DOHH2 (cell line): ENCODE results near the gene FBXO27.

ENCODE experiments used
- EZH2phosphoT487 ChIP-seq: fragments of 200-600 bp; sonication (generic); IDR thresholded peaks from 2 replicates; pipeline ENCODE4 v1.6.1; 2017; ENCODE audit warnings: borderline replicate concordance, mild to moderate bottlenecking, antibody characterized with exemption, low read length, moderate library complexity, mixed read lengths
- TF ChIP-seq, protein P1 (sequence below): fragments of 200-600 bp; sonication (generic); IDR thresholded peaks from one replicate; pipeline ENCODE4 v1.5.1; 2014; ENCODE audit warnings: antibody characterized with exemption, mild to moderate bottlenecking, low read depth, low read length; ENCODE audit not compliant: poor library complexity, severe bottlenecking

DNA sequence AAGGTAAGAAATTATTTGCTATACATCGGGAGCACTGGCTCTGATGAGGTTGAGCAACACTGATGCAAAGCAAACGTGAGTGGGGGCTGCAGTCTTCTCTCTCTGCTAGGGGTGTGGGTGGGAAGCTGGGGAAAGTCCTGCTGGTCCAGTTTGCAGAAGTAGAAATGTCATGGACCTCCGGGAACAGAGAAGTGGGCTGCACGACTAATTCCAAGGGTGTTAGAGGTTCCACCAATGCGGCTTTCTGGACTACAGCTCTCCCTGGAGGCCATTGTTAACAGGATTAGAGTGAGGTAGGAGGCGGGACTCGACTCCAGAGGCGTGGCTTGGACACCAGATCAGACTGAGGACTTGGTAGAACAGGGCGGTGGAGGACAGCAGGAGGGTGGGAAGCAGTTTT lies 5.7 kb upstream of the FBXO27 start:
- TF ChIP-seq, protein P1, sequence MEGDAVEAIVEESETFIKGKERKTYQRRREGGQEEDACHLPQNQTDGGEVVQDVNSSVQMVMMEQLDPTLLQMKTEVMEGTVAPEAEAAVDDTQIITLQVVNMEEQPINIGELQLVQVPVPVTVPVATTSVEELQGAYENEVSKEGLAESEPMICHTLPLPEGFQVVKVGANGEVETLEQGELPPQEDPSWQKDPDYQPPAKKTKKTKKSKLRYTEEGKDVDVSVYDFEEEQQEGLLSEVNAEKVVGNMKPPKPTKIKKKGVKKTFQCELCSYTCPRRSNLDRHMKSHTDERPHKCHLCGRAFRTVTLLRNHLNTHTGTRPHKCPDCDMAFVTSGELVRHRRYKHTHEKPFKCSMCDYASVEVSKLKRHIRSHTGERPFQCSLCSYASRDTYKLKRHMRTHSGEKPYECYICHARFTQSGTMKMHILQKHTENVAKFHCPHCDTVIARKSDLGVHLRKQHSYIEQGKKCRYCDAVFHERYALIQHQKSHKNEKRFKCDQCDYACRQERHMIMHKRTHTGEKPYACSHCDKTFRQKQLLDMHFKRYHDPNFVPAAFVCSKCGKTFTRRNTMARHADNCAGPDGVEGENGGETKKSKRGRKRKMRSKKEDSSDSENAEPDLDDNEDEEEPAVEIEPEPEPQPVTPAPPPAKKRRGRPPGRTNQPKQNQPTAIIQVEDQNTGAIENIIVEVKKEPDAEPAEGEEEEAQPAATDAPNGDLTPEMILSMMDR, result no peak
- no peak for TF ChIP-seq EZH2phosphoT487
